Hypothalamus (tissue), 51 donors: ENCODE measurements around the gene GPER1.
"Not testable (repeated sequence)": the region's sequence is repeated elsewhere in the genome, so short reads cannot be mapped to it uniquely, and the experiment has no call there.

Source experiments
- DNase-seq, 51 donors: peaks; one replicate each; lab custom pipeline; 2025; lab: John Stamatoyannopoulos, UW

GPER1 gene

DNA sequence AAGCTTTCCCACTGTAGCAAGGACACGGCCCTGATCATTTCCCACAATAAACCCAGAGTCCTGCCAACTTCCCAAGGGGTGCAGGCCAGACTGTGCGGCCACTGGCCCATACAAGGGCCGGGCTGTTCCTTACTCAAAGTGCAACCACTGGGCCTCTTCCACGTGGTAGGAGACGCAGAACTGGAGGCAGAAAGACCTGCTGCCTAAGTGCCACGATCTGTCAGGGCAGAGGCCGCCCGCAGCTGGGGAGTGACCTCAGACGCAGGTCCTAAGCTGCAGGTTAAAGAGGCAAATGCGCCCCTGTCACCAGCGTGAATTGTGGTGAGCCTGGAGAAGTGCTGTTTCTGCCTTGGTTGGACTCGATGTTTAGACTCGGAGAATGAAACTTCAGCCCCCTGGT is 26.2 kb downstream of the GPER1 start:
- DNase-seq: peak in 2 of 51 donors; percentile 17 to 28

DNA sequence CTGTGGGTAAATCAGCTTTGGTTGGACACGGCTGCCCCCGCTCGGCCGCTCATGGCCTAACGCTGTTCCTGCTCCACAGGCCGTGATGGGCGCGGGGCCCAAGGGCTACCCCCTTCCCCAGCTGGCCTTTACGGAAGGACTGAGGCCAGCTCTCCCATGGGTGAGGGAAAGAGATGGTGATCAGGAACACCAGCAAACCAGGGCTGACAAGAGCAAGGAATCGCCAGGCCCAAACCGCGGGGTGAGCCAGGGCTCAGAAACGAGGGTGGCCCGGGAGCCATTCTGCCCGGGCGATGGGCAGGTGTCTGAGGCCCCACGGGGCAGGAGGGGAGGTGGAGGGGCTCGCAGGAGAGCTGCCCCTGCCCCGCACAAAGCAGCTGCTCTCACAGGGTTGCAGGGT is 26.6 kb downstream of the GPER1 start:
- DNase-seq: no peak

DNA sequence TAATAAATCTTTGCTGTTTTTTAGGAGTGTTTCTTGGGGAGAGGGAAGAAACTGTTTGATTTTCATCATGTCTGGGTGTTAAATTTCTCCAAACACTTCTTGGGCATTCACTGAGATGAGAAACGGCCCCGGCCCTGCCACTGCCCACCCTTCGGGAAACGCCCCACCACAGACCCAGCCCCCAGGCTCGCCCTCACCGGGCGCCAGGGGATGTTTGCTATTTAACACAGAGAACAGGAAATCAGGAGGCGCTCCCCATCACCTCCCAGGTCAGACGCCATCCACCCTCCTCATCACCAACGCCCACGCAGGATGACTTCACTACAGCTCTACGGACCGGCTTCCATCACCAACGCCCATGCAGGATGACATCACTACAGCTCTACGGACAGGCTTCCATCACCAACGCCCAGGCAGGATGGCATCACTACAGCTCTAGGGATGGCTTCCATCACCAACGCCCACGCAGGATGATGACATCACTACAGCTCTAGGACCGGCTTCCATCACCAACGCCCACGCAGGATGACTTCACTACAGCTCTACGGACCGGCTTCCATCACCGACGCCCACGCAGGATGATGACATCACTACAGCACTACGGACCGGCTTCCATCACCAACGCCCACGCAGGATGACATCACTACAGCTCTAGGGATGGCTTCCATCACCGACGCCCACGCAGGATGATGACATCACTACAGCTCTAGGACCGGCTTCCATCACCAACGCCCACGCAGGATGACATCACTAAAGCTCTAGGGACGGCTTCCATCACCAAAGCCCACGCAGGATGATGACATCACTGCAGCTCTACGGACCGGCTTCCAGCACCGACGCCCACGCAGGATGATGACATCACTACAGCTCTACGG is 27.5 kb downstream of the GPER1 start:
- DNase-seq: not testable (repeated sequence)

DNA sequence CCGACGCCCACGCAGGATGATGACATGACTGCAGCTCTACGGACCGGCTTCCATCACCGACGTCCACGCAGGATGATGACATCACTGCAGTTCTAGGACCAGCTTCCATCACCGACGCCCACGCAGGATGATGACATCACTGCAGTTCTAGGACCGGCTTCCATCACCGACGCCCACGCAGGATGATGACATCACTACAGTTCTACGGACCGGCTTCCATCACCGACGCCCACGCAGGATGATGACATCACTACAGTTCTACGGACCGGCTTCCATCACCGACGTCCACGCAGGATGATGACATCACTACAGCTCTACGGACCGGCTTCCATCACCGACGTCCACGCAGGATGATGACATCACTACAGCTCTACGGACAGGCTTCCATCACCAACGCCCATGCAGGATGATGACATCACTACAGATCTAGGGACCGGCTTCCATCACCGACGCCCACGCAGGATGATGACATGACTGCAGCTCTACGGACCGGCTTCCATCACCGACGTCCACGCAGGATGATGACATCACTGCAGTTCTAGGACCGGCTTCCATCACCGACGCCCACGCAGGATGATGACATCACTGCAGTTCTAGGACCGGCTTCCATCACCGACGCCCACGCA is 28.6 kb downstream of the GPER1 start:
- DNase-seq: not testable (repeated sequence)

DNA sequence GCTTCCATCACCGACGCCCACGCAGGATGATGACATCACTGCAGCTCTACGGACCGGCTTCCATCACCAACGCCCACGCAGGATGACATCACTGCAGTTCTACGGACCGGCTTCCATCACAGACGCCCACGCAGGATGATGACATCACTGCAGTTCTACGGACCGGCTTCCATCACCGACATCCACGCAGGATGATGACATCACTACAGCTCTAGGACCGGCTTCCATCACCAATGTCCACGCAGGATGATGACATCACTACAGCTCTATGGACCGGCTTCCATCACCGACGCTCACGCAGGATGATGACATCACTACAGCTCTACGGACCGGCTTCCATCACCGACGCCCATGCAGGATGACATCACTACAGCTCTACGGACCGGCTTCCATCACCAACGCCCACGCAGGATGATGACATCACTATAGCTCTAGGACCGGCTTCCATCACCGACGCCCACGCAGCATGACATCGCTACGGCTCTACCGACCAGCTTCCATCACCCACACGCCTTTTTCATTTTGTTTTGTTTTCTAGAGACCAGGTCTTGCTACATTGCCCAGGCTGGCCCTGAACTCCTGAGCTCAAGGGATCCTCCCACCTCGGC is 29.5 kb downstream of the GPER1 start:
- DNase-seq: no peak

DNA sequence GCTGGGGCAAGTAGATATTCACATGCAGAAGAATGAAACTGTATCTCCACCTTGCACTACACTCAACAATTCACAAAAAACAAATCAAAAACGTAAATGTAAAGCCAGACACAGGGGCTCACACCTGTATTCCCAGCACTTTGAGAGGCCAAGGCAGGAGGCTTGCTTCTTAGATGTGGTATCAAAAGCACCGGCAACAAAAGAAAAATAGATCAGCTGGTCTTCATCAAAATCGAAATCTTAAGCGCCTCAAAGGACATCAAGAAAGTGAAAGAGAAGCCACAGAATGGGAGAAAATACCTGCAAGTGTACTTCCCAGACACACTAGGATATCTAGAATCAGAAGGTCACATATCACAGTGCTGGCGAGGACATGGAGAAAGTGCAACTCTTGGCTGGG is 31.3 kb downstream of the GPER1 start:
- no peak for DNase-seq

DNA sequence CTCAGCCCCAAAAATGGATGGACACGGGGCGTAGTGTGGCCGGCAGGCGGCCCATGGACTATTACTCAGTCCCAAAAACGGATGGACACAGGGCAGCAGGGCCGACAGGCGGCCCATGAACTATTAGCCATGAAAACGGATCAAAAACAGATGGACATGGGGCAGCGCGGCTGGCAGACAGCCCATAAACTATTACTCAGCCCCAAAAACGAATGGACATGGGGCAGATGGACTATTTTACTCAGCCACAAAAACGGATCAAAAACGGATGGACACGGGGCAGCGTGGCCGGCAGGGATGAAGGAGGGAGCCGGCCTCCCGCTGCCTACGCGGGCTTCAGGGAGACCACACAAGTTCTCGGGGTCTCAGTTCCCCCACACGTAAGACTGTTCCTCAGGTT is 32.9 kb downstream of the GPER1 start:
- DNase-seq: no peak

DNA sequence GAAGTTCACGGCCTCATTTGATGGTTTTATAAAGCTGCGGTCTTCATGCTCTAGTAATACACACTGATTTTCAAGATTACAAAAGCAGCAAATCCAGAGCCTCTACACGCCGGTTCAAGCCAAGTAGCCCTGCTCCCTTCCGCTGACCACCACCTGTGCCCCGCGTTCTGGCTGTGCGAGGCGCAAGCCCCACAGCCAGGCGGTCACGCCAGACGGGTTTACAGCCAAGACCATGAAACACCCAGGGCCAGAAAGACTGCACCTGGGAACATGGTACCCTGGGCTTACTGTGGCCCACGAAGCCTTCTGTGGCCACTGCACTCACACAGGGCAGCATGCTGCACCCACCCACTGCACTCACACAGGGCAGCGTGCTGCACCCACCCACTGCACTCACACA is 33.6 kb downstream of the GPER1 start:
- DNase-seq: no peak

DNA sequence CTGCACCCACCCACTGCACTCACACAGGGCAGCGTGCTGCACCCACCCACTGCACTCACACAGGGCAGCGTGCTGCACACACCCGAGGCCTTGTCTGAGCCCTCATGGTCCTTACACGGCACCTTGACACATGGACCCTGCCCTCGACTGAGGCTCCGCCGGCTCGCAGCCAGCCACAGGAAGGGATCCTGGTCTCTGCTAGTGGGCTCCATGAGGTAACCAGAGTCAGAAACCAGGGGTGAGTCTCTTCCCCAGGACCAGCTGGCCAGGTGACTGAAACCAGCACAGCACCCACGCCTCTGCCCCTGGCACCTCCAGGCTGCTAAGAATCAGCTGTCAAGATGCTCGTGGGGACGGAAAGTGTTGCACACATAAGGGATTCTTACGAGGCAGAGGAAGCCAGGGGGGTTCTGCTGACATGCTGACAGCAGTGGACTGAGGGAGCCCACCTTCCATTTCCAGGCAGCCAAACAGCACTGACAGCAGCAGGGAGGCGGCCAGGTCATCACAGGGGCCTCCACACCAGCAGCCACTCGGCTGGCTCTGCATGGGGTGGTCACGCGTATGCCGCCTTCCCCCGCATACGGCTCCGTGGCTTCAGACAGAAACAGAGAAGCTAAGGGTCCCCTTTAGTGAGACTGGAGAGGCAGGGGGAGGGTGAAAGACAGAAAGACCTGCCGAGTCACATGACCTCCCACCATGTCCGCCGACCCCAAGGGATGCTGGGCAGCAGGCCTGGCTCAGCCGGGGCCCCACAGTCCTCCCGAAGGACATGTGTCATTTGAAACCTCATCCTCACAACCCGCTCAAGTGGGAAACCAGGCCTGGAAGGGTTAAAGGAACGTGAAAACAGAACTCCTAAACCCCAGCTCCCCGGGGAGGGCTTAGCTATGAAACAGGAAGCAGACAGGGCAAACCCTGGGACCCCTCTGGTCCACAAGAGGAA is 34.2 kb downstream of the GPER1 start:
- no peak for DNase-seq

DNA sequence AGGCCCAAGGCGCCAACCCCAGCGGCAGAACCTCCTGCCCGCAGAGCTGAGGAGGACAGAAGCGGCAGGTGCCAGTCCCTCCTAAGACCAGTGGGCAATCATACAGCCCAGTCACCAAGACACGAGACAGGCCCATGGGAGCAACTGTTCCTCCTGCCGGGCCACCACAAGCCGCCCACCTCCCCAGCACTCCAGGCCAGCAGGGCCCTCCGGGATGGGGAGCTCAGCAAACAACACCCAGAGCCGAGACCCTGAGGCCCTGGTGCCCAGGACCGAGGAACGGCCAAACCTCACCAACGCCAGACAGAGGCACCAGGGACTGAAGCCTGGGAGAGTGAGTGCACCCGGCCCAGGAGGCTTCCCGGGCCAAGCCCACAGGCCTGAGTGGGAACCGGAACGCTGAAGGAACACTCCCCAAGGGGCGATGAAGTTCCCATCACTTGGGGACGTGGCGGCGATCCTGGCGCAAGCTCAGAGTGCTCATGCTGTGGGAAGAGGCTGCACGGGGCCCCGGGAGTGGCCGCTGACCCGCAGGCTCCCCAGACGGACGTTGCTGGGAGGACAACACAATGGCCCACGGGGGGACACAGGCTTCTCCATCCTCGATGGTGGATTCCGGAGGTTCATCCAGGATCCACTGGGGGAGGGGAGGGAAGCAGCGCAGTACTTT is 35.1 kb downstream of the GPER1 start:
- DNase-seq: no peak

DNA sequence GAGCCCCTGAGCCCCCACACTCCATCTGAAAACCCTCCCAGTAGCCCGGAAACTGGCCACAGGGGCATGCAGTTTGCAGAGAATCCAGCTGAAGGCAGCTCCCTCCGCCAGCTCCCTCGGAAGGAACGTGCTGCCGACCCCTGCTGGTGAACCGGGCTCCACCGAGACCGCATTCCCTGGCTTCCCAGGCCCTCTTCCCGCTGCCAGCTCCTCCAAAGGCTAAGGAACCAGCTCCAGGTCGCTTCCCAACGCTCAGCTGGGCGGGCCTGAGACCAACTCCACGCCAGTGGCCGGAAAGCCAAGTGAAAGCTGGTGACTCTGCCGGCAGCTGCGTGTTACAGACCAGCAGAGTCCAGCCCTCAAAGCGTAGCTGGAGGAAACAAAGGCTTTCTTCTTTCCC is 35.8 kb downstream of the GPER1 start:
- DNase-seq: peak in 46 of 51 donors; percentile 12 to 87 (median 68)

DNA sequence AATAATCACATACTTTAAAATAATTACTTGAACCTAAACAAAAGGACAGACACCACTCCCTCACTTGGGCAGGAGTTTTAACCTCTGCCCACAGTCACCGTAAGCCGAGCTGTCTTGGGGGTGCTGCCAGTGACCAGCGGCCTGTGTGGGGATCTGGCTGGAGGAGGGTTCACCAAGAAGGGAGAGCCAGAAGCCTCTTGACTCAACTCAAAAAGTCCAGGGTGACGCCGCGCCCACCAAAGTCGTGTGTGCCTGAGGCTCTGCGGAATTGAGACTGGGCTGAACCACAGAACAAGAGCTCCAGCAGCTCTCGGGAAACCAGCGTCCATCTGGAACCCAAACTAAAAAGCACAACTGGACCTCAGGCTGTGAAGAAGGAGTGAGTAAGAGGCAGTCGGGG is 36.3 kb downstream of the GPER1 start:
- DNase-seq: peak in 2 of 51 donors; percentile 16 to 57

DNA sequence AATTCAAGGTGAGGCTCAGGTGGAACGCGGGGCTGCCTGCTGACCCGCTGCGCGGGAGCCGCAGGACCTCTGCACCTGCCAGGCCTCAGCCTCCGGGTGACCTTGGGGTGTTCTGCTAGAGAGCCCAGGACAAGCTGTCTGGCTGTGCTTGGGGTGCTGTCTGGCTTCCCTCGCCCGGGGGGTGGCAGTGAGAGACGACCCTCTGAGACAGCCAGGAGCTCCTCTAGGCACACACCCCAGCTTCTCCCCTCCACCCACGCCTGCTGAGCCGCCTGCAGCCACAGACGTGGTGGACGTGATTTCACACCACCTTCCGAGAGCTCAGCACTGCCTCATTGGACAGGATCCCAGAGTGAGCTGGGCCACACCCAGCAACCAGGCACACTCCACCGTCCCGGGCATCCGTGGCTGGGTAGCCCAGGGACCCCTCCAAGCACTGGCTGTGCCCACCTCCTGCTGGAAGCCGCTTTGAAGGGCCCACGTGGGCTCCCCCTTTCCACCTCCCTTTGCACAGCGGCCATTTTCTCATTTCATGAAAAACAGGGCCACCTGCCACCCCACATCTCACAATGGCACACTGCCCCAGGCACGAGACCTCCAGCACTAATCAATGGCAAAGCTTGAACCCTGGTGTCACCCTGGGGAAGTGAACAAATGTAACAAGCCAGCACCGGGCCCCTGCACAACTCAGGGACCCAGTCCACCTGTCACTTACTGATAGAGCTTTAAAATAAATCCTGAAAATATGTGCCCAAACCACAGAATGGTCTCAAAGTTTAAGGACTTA is 37.1 kb downstream of the GPER1 start:
- peak in 2 of 51 donors; percentile 3 to 49 for DNase-seq

DNA sequence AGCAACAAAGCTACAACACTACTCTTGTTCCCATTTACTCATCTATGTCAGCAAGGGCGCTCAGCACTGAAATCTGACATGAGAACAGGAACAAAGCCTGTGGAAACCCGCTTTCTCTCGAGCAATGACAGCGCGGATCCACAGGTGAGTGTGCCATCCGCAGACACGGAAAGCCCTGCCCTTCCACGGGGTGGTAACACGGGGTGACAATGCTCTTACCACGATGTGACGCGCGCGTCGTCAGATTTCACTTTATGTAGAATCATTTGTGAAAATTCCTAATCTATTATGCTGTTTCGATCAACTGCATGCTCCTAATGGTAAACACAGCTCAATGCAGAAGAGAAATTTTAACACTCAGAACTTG is 37.7 kb downstream of the GPER1 start:
- no peak for DNase-seq

DNA sequence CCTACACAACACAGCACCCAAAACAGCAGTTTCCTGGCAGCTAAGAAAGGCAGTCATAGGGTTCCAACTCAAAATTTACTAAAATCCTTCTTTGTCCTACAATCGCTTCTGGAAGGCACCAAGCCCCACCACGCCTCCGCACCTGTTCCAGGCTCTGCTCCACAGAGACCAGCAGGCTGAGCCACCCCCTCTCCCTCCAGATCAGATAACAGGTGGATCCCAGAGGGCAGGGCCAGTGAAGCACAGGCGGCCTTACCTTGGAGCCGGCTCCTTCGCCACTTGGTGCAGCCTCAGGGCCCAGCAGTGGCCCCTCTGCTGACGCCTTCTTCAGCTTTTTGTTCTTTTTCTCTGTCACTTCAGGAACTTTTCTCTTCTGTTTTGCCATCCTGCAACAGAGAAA is 39.1 kb downstream of the GPER1 start:
- no peak for DNase-seq

DNA sequence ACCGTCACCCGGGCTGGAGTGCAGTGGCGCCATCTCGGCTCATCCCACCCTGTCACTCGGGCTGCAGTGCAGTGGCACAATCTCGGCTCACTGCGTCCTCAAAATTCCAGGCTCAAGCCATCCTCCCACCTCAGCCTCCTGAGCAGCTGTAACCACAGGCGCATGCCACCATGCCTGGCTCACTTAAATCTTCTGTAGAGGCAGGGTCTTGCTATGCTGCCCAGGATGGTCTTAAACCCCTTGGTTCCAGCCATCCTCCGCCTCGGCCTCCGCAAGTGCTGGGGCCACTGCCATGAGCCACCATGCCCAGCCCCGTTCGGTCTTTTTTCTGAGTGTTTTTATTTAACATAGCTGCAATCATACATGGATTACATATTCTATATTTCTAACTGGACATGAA is 41.5 kb downstream of the GPER1 start:
- DNase-seq: no peak

DNA sequence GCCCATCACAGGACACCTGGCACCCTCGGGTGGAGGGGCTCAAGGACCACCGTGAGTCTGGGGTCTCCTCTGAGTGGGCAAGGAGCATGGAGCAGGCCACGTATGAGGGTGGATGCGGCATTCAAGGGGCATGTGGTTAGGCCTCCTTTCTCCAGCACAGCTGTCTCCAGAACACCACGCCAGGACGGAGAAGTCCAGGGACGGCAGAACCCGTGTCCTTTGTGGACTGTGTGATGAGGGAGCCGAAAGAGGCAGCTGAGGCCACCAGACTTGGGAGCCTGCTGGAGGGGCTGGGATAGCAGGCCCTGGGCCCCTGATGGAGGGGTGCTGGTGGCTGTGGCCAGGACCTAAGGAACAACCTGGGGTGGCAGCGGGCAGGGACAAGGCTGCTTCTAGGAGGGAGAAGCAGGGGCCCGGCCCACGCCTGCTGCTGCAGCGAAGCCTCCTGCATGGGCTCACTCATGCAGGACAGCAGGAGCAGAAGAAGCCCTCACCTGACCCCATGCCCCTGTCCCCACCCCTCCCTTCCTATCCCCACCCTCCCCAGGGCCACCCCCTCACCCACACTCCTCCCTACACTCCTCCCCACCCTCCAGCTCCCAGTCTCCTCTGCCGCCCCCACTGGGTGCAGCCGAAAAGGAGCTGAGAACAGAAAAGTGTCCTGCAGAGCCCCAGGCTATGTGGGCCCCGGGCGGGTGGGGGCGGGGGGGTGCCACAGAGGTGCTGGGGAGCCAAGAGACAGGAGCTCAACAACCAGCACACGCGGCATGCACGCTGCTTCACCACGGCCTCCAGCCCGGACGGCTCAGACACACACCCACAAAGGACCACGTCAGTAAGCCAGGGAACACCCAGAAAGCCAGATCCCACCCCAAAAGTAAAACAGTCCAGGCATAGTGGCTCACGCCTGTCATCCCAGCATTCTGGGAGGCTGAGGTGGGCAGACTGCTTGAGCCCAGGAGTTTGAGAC is 42.4 kb downstream of the GPER1 start:
- DNase-seq: no peak
